C4-2B (cell line): ENCODE results near the gene VCPKMT.

ENCODE experiments used
- CTCF ChIP-seq: fragments of 450-650 bp; conservative IDR thresholded peaks from 2 replicates; pipeline ENCODE4 v1.5.1; 2017; ENCODE audit warnings: mild to moderate bottlenecking
- ZFX ChIP-seq: fragments of 450-650 bp; IDR thresholded peaks from 2 replicates; pipeline ENCODE4 v1.6.1; 2017

- TF ChIP-seq CTCF (no peak), ZFX (no peak)
Observed at GRCh38 chr14:50107850-50108249, 8.5 kb downstream of the VCPKMT start.
